GM10248 (cell line): Measurements from ENCODE around the gene FGF7.

Experiments
- CTCF ChIA-PET: fragments of 300-600 bp; sonication (Branson Sonifier 250); formaldehyde crosslinking; extraction: SDS; loops from one replicate; lab custom pipeline; 2021; ENCODE audit warnings: antibody characterized with exemption; lab: Yijun Ruan, JAX
- POLR2A ChIA-PET: fragments of 350-650 bp; sonication (Branson Sonifier 250); formaldehyde crosslinking; extraction: SDS; loops from one replicate; lab custom pipeline; 2020; ENCODE audit warnings: antibody characterized with exemption; lab: Yijun Ruan, JAX
- DNase-seq: peaks from one replicate; pipeline ENCODE4 v3.0.0; 2012; ENCODE audit errors: extremely low spot score
- CTCF ChIP-seq: IDR thresholded peaks from 2 replicates; pipeline ENCODE4 v1.5.1; 2012; ENCODE audit warnings: mild to moderate bottlenecking, low read depth; ENCODE audit errors: extremely low read depth, missing control alignments, control extremely low read depth

Gene FGF7

GRCh38 chr15:49421991-49422390 is 1.1 kb upstream of the FGF7 start:
- peak; percentile 61 for TF ChIP-seq CTCF
- ChIA-PET CTCF (interaction anchor here (0.6 to 5.7 kb wide), 32 partner anchors 9 to 1064 kb away, joined by 3 to 98 read pairs (median 4); no protein-coding TSS in a partner anchor), POLR2A (no interaction called here)
- peak; percentile 26 for DNase-seq

DNA sequence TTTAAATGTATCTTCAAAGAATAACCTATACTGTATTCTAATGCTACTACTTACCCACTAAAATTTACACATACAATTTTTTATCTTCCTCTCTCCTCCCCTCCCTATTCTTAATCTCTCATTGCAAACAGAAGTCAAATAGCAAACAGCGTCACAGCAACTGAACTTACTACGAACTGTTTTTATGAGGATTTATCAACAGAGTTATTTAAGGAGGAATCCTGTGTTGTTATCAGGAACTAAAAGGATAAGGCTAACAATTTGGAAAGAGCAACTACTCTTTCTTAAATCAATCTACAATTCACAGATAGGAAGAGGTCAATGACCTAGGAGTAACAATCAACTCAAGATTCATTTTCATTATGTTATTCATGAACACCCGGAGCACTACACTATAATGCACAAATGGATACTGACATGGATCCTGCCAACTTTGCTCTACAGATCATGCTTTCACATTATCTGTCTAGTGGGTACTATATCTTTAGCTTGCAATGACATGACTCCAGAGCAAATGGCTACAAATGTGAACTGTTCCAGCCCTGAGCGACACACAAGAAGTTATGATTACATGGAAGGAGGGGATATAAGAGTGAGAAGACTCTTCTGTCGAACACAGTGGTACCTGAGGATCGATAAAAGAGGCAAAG is 984 bp downstream of the FGF7 start:
- no peak for TF ChIP-seq CTCF
- no peak for DNase-seq
- POLR2A ChIA-PET, result no interaction called here

GRCh38 chr15:49424954-49425353 is 1.9 kb downstream of the FGF7 start:
- no peak for TF ChIP-seq CTCF
- ChIA-PET POLR2A (no interaction called here), CTCF (interaction anchor here (1.5 to 5.7 kb wide), 2 partner anchors 189 to 563 kb away, joined by 4 to 98 read pairs; no protein-coding TSS in a partner anchor)
- DNase-seq, result no peak

More for the DNA sequence above, 984 bp downstream of the FGF7 start:
- CTCF ChIA-PET, result interaction anchor here (1.5 to 5.7 kb wide), 2 partner anchors 188 to 562 kb away, joined by 4 to 98 read pairs; no protein-coding TSS in a partner anchor

GRCh38 chr15:49427372-49427771 is 4.3 kb downstream of the FGF7 start:
- no peak for TF ChIP-seq CTCF
- no peak for DNase-seq
- ChIA-PET POLR2A (no interaction called here), CTCF (interaction anchor here (1.0 kb wide), 2 partner anchors 9 to 566 kb away, joined by 3 read pairs; no protein-coding TSS in a partner anchor)

GRCh38 chr15:49428409-49429095 is 5.5 kb downstream of the FGF7 start:
- ChIA-PET POLR2A (no interaction called here), CTCF (interaction anchor here (1.4 kb wide), 1 partner anchor 10 kb away, joined by 3 read pairs; no protein-coding TSS in a partner anchor)
- no peak for TF ChIP-seq CTCF
- DNase-seq, result no peak

DNA sequence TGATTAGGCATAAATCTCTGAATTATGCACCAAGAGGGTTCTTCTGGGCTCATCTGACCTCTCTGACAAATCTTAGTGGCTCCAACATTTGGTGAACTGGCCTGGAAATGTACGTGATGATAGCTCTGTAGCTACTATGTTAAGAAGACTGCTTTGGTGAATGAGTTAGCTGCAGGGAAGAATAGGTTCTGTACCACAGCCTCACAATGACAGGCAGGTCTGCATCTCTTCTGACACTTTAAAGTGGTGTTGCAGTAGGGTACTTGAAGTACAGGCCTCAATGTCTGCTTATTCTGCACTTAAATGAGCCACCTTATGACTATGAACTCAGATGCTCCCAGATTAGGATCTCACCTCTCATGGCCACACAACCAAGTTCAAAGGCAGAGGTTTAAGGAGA is 7.0 kb downstream of the FGF7 start:
- ChIA-PET POLR2A (no interaction called here), CTCF (interaction anchor here (1.0 to 1.4 kb wide), 3 partner anchors 12 to 574 kb away, joined by 3 to 4 read pairs (median 3); no protein-coding TSS in a partner anchor)
- TF ChIP-seq CTCF, result no peak
- DNase-seq, result no peak
